DOHH2 (cell line): ENCODE results near the gene ETV6.

Source experiments
- H3F3A ChIP-seq: fragments of 200-600 bp; sonication (generic), shearing (Covaris generic); 2 replicates; pipeline ENCODE4 v1.6.0; 2016; ENCODE audit warnings: antibody characterized with exemption, mild to moderate bottlenecking; ENCODE audit not compliant: control insufficient read depth, insufficient read depth
- H3K27ac ChIP-seq: fragments of 200-600 bp; sonication (generic); 2 replicates; pipeline ENCODE4 v1.5.1; 2014; ENCODE audit warnings: low read depth, mild to moderate bottlenecking, low read length, moderate library complexity
- H3K27me3 ChIP-seq: fragments of 200-600 bp; sonication (generic); 2 replicates; pipeline ENCODE4 v1.6.1; 2014; ENCODE audit warnings: mild to moderate bottlenecking, low read length, mixed read lengths; ENCODE audit not compliant: control insufficient read depth
- H3K36me3 ChIP-seq: fragments of 200-600 bp; sonication (generic); 2 replicates; pipeline ENCODE4 v1.6.1; 2014; ENCODE audit warnings: mild to moderate bottlenecking, low read length, moderate library complexity, mixed read lengths; ENCODE audit not compliant: control insufficient read depth
- H3K4me1 ChIP-seq: fragments of 200-600 bp; sonication (generic); 2 replicates; pipeline ENCODE4 v1.6.1; 2014; ENCODE audit warnings: mild to moderate bottlenecking, low read length, mixed read lengths; ENCODE audit not compliant: control insufficient read depth
- H3K4me2 ChIP-seq: fragments of 200-600 bp; sonication (generic); 2 replicates; pipeline ENCODE4 v1.6.0; 2014; ENCODE audit warnings: mild to moderate bottlenecking, low read length, moderate library complexity
- H3K4me3 ChIP-seq: fragments of 200-600 bp; sonication (generic); 2 replicates; pipeline ENCODE4 v1.5.1; 2014; ENCODE audit warnings: mild to moderate bottlenecking, low read length, mixed read lengths
- H3K79me2 ChIP-seq: fragments of 200-600 bp; sonication (generic); 2 replicates; pipeline ENCODE4 v1.6.1; 2014; ENCODE audit warnings: mild to moderate bottlenecking, low read length, mixed read lengths; ENCODE audit not compliant: control insufficient read depth
- H3K9me2 ChIP-seq: fragments of 200-600 bp; sonication (generic); replicated peaks from 2 replicates; pipeline ENCODE4 v1.6.1; 2014; ENCODE audit warnings: mild to moderate bottlenecking, low read length, mixed read lengths; ENCODE audit not compliant: control insufficient read depth
- H3K9me3 ChIP-seq: fragments of 200-600 bp; sonication (generic); 2 replicates; pipeline ENCODE4 v1.6.1; 2014; ENCODE audit warnings: antibody characterized with exemption, low read length, mixed read lengths; ENCODE audit not compliant: control insufficient read depth, insufficient read depth
- H4K20me1 ChIP-seq: fragments of 200-600 bp; sonication (generic); 2 replicates; pipeline ENCODE4 v1.6.0; 2014; ENCODE audit warnings: low read depth, mild to moderate bottlenecking, antibody characterized with exemption, low read length, moderate library complexity; ENCODE audit not compliant: control insufficient read depth, insufficient read depth
- EZH2phosphoT487 ChIP-seq: fragments of 200-600 bp; sonication (generic); IDR thresholded peaks from 2 replicates; pipeline ENCODE4 v1.6.1; 2017; ENCODE audit warnings: borderline replicate concordance, mild to moderate bottlenecking, antibody characterized with exemption, low read length, moderate library complexity, mixed read lengths
- TF ChIP-seq, protein P1 (sequence below): fragments of 200-600 bp; sonication (generic); IDR thresholded peaks from one replicate; pipeline ENCODE4 v1.5.1; 2014; ENCODE audit warnings: antibody characterized with exemption, mild to moderate bottlenecking, low read depth, low read length; ENCODE audit not compliant: poor library complexity, severe bottlenecking

Gene ETV6

DNA sequence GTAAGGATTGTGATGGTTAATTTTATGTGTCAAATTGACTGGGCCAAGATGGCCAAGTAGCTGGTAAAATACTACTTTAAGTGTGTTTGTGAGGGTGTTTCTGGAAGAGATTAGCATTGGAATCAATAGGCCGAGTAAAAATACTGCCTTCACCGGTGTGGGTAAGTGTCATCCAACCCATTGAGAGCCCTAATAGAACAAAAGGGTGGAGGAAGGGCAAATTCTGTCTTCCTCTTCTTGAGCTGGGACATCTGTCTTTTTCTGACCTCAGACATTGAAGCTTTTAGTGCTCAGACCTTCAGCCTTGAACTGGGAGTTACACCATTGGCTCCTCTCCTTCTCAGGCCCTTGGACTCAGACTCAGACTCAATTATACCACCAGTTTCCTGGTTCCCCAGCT lies 8.0 kb upstream of the ETV6 start:
- H3K36me3 ChIP-seq, result no peaks in the 10 kb centered on the region
- peaks cover 4% of the 10 kb centered on the region; the same call in 1 of the 2 replicates for H3F3A ChIP-seq
- H3K9me2 ChIP-seq, result no peaks in the 10 kb centered on the region
- no peaks in the 10 kb centered on the region for H3K79me2 ChIP-seq
- H4K20me1 ChIP-seq, result no peaks in the 10 kb centered on the region
- H3K27ac ChIP-seq, result no peak overlapping the region
- H3K4me1 ChIP-seq, result no peaks in the 10 kb centered on the region
- H3K4me3 ChIP-seq, result no peak overlapping the region
- TF ChIP-seq, protein P1, sequence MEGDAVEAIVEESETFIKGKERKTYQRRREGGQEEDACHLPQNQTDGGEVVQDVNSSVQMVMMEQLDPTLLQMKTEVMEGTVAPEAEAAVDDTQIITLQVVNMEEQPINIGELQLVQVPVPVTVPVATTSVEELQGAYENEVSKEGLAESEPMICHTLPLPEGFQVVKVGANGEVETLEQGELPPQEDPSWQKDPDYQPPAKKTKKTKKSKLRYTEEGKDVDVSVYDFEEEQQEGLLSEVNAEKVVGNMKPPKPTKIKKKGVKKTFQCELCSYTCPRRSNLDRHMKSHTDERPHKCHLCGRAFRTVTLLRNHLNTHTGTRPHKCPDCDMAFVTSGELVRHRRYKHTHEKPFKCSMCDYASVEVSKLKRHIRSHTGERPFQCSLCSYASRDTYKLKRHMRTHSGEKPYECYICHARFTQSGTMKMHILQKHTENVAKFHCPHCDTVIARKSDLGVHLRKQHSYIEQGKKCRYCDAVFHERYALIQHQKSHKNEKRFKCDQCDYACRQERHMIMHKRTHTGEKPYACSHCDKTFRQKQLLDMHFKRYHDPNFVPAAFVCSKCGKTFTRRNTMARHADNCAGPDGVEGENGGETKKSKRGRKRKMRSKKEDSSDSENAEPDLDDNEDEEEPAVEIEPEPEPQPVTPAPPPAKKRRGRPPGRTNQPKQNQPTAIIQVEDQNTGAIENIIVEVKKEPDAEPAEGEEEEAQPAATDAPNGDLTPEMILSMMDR, result no peak
- no peak for TF ChIP-seq EZH2phosphoT487
- H3K4me2 ChIP-seq, result no peak overlapping the region
- no peaks in the 10 kb centered on the region for H3K27me3 ChIP-seq
- H3K9me3 ChIP-seq, result no peaks in the 10 kb centered on the region; the same call in 1 of the 2 replicates

DNA sequence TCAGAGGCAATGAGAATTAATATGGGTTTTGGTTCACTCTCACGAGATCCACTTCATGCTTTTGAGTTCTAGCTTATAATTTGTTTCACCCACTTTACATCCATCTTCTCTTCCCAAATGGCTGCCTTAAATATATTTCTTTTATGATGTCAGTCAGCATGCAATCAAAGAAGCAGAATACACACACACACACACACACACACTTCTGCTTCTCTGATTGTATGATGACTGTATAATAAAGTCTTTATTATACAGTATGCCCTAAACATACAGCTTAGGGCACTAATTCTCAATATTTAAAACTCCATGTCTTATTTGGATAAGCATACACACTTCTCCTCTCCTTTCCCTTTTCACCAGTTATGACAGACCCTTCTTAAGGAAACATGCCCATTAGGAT lies 6.7 kb upstream of the ETV6 start:
- TF ChIP-seq, protein P1, result no peak
- no peak for TF ChIP-seq EZH2phosphoT487
- Histone ChIP-seq H3K4me3 (no peak overlapping the region), H3K4me1 (no peaks in the 10 kb centered on the region), H3K27ac (no peak overlapping the region), H3K79me2 (no peaks in the 10 kb centered on the region), H3K9me3 (no peaks in the 10 kb centered on the region), H3K4me2 (no peak overlapping the region), H3K27me3 (0 out of 2 replicates have a peak, but pooled peaks cover 3% of the 10 kb centered on the region), H3F3A (peaks cover 14% of the 10 kb centered on the region), H3K9me2 (no peaks in the 10 kb centered on the region), H3K36me3 (no peaks in the 10 kb centered on the region), H4K20me1 (no peaks in the 10 kb centered on the region)

DNA sequence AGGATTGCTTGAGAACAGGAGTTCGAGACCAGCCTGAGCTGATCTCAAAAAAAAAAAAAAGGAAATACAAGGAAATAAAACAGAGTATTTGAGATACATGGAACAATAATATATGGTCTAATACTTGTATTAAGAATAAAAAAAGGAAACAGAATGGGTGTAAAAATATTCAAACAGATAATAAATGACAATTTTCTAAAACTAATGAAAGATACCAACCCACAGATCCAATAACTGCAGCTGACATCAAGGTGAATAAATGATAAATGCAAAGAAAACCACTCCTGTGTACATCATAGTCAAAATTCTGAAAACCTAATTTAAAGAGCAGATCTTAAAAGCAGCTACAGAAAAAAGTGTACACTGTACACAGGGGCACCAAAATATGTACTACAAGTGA lies 4.1 kb upstream of the ETV6 start:
- Histone ChIP-seq H3F3A (peaks cover 22% of the 10 kb centered on the region), H3K4me1 (peaks cover 4% of the 10 kb centered on the region), H3K27me3 (peaks cover 3% of the 10 kb centered on the region; the same call in 1 of the 2 replicates), H3K36me3 (no peaks in the 10 kb centered on the region), H3K79me2 (peaks cover under 1% of the 10 kb centered on the region; the same call in 1 of the 2 replicates), H4K20me1 (no peaks in the 10 kb centered on the region), H3K9me2 (no peaks in the 10 kb centered on the region), H3K27ac (no peak overlapping the region), H3K4me3 (no peak overlapping the region), H3K9me3 (no peaks in the 10 kb centered on the region), H3K4me2 (no peak overlapping the region)
- TF ChIP-seq, protein P1, result no peak
- TF ChIP-seq EZH2phosphoT487, result no peak
